ENCODE measurements around the gene STPG3.
"Not testable (repeated sequence)": the region's sequence is repeated elsewhere in the genome, so short reads cannot be mapped to it uniquely, and the experiment has no call there.

Gene STPG3

DNA sequence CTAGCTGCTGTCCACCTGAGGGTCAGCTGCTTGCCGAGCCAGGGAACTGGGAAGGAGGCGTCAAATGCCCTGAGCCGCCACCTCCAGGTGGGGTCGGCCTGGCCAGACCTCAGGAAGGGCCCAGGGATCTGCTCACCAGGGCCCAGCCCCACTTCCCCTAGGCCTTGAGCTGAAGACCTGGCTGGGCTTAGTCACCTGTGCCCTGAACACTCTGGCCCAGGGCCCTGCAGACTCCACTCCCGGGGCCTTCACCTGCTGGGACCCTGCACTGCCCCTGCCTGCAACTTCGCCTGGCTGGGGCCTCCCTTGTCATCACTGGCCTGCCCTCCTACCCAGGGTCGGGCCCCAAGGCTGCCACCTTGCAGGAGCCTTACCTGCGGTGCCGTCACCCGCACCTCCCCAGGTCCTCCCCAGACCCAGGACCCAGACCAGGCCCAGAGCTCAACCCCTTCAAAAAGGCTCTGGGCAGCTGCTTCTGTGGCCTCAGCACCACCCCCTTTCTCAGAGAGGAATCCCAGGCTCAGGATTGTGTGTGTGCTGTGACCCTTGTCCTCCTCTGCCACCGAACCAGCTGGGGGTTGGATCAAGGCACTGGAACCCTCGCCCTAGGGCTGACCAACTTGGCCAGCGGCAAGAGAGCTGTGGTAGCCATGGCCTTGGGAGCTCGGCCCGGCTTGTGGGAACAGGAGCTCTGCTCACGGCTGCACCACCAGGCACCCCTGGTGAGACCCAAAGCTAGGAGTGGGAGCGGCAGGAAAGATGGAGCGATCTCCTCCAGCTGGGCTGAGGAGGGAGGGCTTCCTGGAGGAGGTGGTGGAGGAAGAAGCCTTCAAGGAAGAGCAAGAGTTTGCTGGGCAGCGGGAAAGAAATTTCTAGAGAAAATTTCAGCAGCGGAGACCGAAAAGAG is 2.9 kb downstream of the STPG3 start:
- TF ChIP-seq, protein P1, sequence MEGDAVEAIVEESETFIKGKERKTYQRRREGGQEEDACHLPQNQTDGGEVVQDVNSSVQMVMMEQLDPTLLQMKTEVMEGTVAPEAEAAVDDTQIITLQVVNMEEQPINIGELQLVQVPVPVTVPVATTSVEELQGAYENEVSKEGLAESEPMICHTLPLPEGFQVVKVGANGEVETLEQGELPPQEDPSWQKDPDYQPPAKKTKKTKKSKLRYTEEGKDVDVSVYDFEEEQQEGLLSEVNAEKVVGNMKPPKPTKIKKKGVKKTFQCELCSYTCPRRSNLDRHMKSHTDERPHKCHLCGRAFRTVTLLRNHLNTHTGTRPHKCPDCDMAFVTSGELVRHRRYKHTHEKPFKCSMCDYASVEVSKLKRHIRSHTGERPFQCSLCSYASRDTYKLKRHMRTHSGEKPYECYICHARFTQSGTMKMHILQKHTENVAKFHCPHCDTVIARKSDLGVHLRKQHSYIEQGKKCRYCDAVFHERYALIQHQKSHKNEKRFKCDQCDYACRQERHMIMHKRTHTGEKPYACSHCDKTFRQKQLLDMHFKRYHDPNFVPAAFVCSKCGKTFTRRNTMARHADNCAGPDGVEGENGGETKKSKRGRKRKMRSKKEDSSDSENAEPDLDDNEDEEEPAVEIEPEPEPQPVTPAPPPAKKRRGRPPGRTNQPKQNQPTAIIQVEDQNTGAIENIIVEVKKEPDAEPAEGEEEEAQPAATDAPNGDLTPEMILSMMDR (IDR thresholded peaks at IDR 0.05; ENCODE audit: insufficient read depth, missing control alignments): no peak
- no peak for FAIRE-seq
- no peak for DNase-seq (ENCODE audit: insufficient read length, low spot score)

DNA sequence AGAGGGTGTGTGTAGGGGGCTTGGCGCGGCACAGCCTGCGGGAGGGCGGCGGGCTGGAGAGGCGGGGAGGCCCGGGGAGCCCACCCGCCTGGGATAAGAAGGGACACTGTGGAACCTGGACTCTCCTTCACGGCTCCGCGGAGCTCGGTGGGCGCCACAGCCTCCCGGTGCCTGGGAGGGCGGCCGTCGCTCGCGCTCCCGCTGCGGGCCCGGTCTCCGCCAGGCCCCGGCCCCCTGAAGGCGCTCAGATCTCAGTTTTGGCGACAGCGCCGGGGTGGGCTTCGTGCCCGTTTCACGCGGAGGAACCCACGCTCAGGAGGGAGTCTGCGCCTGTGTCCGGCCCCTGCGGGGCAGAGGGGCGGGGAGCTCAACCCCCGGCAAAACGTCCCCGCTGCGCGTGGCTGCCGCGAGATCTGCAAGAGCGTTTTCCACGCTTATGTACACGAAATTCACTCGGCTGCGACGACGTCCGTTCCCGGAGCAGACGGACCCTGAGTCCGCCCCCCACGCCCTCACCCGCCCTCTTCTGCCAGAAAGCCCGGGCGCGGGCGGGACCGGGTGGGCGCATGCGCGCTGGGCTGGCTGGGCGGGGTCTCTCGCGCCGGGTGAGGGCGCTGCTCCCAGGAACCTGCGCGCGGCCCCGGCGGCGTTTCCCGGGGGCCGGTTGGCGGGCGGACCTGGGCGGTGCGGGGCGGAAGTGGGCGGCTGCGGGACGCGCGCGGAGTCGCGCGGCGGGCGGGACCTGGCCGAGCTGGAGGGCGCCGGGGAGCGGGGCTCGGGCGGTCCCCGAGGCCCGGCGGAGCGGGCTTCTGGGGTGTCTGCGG is 3.8 kb downstream of the STPG3 start, which contains the start of gene NELFB:
NELFB (plus strand) TSS at position 704 of the 824 bp plus-strand sequence.
- TF ChIP-seq, protein P1 (IDR thresholded peaks at IDR 0.05; ENCODE audit: insufficient read depth, missing control alignments): no peak
- FAIRE-seq: no peak
- peak; percentile 100 for DNase-seq (ENCODE audit: insufficient read length, low spot score)

DNA sequence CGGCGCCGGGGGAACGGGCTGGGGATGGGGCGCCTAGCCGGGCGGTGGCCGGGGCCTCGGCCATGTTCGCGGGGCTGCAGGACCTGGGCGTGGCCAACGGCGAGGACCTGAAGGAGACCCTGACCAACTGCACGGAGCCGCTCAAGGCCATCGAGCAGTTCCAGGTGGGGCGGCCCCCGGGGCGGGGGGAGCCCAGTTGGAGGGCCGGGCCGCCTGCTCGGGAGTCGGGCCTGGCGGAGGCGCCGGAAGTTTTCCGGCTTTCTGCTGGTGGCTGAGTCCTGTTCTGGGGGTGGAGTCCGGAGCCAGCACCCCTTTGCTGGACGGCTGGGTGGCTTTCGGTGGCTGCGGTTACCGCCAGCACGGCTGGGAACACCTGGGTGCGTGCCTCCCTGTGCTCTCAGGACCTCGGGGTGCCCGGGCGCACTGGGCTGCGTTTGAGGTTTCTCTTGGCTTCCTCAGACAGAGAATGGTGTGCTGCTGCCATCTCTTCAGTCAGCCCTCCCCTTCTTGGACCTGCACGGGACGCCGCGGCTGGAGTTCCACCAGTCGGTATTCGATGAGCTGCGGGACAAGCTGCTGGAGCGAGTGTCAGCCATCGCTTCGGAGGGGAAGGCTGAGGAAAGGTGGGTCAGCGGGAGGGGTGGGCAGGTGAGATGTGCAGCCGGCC is 4.5 kb downstream of the STPG3 start:
- DNase-seq (ENCODE audit: insufficient read length, low spot score): no peak
- TF ChIP-seq, protein P1 (IDR thresholded peaks at IDR 0.05; ENCODE audit: insufficient read depth, missing control alignments): no peak
- no peak for FAIRE-seq

DNA sequence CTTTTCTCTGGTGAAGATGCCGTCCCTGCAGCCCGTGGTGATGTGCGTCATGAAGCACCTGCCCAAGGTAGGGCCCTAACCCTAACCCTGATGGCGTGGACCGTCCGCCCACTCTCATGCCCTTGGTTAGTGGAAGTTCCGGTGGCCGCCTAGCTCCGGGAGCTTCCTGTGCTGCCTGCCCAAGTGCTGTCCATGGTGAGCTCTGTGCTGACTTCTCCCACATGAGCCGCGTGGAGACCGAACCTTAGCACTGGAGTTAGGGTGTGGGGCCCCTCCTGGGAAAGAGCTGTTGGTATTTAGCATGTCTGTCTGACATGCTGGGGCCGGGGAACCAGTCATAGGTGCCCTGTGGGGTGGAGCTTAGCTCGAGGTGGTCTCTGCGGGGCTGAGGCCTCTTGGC is 5.3 kb downstream of the STPG3 start:
- TF ChIP-seq, protein P1 (IDR thresholded peaks at IDR 0.05; ENCODE audit: insufficient read depth, missing control alignments): no peak
- FAIRE-seq: no peak

DNA sequence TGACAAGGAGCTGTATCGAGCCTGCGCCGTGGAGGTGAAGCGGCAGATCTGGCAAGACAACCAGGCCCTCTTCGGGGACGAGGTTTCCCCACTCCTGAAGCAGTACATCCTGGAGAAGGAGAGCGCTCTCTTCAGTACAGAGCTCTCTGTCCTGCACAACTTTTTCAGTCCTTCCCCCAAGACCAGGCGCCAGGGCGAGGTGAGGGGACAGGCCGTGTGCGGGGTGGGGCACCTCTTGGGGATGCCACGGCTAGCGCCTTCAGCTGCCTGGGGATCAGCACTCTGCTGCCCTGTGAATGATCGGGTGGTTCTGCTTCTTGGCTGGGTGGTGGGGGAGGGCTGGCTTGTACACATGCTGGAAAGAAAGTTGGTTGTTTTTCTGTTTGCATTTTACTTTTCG is 5.8 kb downstream of the STPG3 start:
- DNase-seq (ENCODE audit: insufficient read length, low spot score) (no peak), FAIRE-seq (no peak)
- TF ChIP-seq, protein P1 (IDR thresholded peaks at IDR 0.05; ENCODE audit: insufficient read depth, missing control alignments): no peak

More for the DNA sequence above, 5.3 kb downstream of the STPG3 start:
- DNase-seq (ENCODE audit: insufficient read length, low spot score): no peak

DNA sequence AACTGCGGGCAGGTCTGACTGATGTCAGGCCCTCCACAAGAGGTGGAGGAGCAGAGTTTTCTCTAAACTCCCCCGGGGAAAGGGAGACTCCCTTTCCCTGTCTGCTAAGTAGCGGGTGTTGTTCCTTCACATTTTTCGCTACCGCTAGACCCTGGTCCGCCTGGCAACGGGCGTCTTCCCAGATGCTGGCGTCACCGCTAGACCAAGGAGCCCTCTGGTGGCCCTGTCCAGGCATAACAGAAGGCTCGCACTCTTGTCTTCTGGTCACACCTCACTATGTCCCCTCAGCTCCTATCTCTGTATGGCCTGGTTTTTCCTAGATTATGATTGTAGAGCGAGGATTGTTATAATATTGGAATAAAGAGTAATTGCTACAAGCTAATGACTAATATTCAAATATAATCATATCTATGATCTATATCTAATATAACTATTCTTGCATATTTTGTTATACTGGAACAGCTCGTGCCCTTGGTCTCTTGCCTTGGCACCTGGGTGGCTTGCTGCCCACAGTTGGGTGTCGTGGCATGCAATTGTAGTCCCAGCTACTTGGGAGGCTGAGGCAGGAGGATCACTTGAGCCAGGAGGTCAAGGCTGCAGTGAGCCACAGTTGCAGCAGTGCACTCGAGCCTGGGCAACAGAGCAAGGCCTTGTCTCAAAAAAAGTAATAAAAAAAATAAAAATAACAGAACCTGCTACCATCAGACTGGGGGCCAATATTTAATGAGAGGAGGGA is 11.3 kb downstream of the STPG3 start:
- not testable (repeated sequence) for FAIRE-seq; DNase-seq (ENCODE audit: insufficient read length, low spot score)

DNA sequence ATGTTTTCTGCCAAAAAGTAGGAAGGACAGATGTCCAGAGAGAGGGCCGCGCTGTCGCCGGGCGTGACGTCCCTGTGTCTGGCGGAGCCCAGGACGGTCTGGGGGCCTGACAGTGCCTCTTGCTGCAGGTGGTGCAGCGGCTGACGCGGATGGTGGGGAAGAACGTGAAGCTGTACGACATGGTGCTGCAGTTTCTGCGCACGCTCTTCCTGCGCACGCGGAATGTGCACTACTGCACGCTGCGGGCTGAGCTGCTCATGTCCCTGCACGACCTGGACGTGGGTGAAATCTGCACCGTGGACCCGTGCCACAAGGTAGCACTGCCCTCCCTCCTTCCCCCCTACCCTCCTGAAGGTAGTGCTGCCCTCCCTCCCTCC is 11.8 kb downstream of the STPG3 start:
- DNase-seq (ENCODE audit: insufficient read length, low spot score) (no peak), FAIRE-seq (no peak)
- TF ChIP-seq, protein P1 (IDR thresholded peaks at IDR 0.05; ENCODE audit: insufficient read depth, missing control alignments): no peak
